ENCODE measurements around the gene ADM.

ADM gene

GRCh38 chr11:10291801-10292638 is 12.9 kb upstream of the ADM start:
- DNase-seq (ENCODE audit: low spot score), result no peak

- peak; percentile 88 for DNase-seq (ENCODE audit: low spot score)
These were observed 11.2 kb upstream of the ADM start, which contains the start of gene SBF2 for GRCh38 chr11:10293423-10294289. Gene SBF2, minus strand, starts transcription at chr11:10294219. Its CDS starts 150 bp downstream, at chr11:10294069.

- peak; percentile 52 for DNase-seq (ENCODE audit: low spot score)
These were observed 10.5 kb upstream of the ADM start for GRCh38 chr11:10294290-10294953.

- peak; percentile 50 for DNase-seq (ENCODE audit: low spot score)
These were observed 9.6 kb upstream of the ADM start for GRCh38 chr11:10295064-10295901.

- DNase-seq (ENCODE audit: low spot score), result peak; percentile 88
These were observed 6.5 kb upstream of the ADM start for GRCh38 chr11:10298342-10298741.

- DNase-seq (ENCODE audit: low spot score), result peak; percentile 85
These were observed 3.1 kb upstream of the ADM start for GRCh38 chr11:10301656-10302358.

- peak; percentile 65 for DNase-seq (ENCODE audit: low spot score)
These were observed 2.5 kb upstream of the ADM start for GRCh38 chr11:10302359-10302743.

- peak; percentile 83 for DNase-seq (ENCODE audit: low spot score)
These were observed 1.9 kb upstream of the ADM start for GRCh38 chr11:10302744-10303557.

GRCh38 chr11:10303558-10304363 is 1.1 kb upstream of the ADM start:
- peak; percentile 94 for DNase-seq (ENCODE audit: low spot score)

- peak; percentile 53 for DNase-seq (ENCODE audit: low spot score)
These were observed 540 bp downstream of the ADM start for GRCh38 chr11:10305262-10305963.

- peak; percentile 42 for DNase-seq (ENCODE audit: low spot score)
These were observed 1.4 kb downstream of the ADM start for GRCh38 chr11:10305964-10306918.

- DNase-seq (ENCODE audit: low spot score), result no peak
These were observed 2.1 kb downstream of the ADM start for GRCh38 chr11:10307022-10307399.

GRCh38 chr11:10307400-10308200 is 2.7 kb downstream of the ADM start:
- DNase-seq (ENCODE audit: low spot score), result peak; percentile 95

GRCh38 chr11:10308201-10308954 is 3.5 kb downstream of the ADM start:
- no peak for DNase-seq (ENCODE audit: low spot score)
